Activated T-helper 2 cell treated with anti-CD3 and anti-CD28 coated beads, Interferon-gamma antibody, Interleukin-2, Interleukin-4, amounts not matched to agents 10 μg/mL and 5 μg/mL and 100 μg/mL, durations not matched to agents 14 hours and 24 hours and 36 hours (primary cell): Measurements from ENCODE around the gene KLHL5. TPM values are rescaled to one million over a fixed set of nuclear protein-coding genes. Genes with fewer than 3 reads are reported as not detected.

ENCODE experiments used
- DNase-seq: peaks from one replicate; pipeline ENCODE4 v3.0.0; 2021; ENCODE audit warnings: low spot score
- H3K27ac Mint-ChIP-seq: one replicate; pipeline ENCODE4 v1.8.0; 2021; ENCODE audit warnings: mixed read lengths
- H3K27me3 Mint-ChIP-seq: one replicate; pipeline ENCODE4 v1.8.0; 2021; ENCODE audit warnings: low read depth, mixed read lengths
- H3K36me3 Mint-ChIP-seq: one replicate; pipeline ENCODE4 v1.8.0; 2021; ENCODE audit warnings: low read depth, mixed read lengths
- H3K4me1 Mint-ChIP-seq: one replicate; pipeline ENCODE4 v1.8.0; 2021; ENCODE audit warnings: low read depth, mixed read lengths
- H3K4me3 Mint-ChIP-seq: one replicate; pipeline ENCODE4 v1.8.0; 2021; ENCODE audit warnings: low read depth, mild to moderate bottlenecking, moderate library complexity, mixed read lengths
- H3K9me3 Mint-ChIP-seq: one replicate; pipeline ENCODE4 v1.8.0; 2021; ENCODE audit warnings: mixed read lengths
- intact Hi-C: fragments of 100-400 bp; cut with micrococcal nuclease; formaldehyde crosslinking; loops from one replicate; pipeline ENCODE4 v1.15.1; 2023
- total RNA-seq: library from RNA; stranded (reverse); gene quantifications from 2 replicates; pipeline ENCODE4 v1.2.3, GENCODE V29; 2022

Gene KLHL5, protein sequence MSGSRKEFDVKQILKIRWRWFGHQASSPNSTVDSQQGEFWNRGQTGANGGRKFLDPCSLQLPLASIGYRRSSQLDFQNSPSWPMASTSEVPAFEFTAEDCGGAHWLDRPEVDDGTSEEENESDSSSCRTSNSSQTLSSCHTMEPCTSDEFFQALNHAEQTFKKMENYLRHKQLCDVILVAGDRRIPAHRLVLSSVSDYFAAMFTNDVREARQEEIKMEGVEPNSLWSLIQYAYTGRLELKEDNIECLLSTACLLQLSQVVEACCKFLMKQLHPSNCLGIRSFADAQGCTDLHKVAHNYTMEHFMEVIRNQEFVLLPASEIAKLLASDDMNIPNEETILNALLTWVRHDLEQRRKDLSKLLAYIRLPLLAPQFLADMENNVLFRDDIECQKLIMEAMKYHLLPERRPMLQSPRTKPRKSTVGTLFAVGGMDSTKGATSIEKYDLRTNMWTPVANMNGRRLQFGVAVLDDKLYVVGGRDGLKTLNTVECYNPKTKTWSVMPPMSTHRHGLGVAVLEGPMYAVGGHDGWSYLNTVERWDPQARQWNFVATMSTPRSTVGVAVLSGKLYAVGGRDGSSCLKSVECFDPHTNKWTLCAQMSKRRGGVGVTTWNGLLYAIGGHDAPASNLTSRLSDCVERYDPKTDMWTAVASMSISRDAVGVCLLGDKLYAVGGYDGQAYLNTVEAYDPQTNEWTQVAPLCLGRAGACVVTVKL
- total RNA-seq, result 30.1 and 32.2 TPM in 2 replicates

- H3K27ac Mint-ChIP-seq, result no peak within 1 kb of the TSS
- H3K4me1 Mint-ChIP-seq, result peaks cover 20% of the 10 kb centered on the region
- peaks cover 3% of the 10 kb centered on the region for H3K36me3 Mint-ChIP-seq
- no peak for DNase-seq
- H3K9me3 Mint-ChIP-seq, result no peaks in the 10 kb centered on the region
- intact Hi-C loops, result no loop called here
- no peak within 1 kb of the TSS for H3K4me3 Mint-ChIP-seq
- H3K27me3 Mint-ChIP-seq, result no peaks in the 10 kb centered on the region
Measured at GRCh38 chr4:39062094-39062769, at the start of gene KLHL5. Gene KLHL5 (plus strand): TSS chr4:39062232. CDS start chr4:39062653, 421 bp downstream.

DNA sequence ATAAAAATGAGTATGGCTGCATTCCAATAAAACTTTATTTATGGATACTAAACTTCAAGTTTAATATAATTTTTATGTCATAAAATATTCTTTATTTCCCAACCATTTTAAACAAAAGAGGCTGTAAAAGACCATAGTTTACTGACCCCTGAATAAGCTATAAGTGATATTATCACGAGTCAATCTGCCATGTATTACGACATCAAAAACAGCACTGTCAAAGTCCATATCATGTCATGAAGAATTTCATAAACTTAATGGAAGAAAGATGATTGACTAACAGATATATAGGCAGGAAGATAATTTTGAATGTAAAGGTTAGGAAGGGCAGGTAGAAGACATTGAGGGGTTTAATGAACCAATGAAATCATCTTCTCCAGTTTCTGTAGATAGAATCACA, 48.0 kb upstream of the KLHL5 start:
- H3K27ac Mint-ChIP-seq, result no peak overlapping the region
- no peak for DNase-seq
- H3K36me3 Mint-ChIP-seq, result peaks cover 73% of the 10 kb centered on the region
- H3K27me3 Mint-ChIP-seq, result no peaks in the 10 kb centered on the region
- peaks cover 14% of the 10 kb centered on the region for H3K4me1 Mint-ChIP-seq
- H3K9me3 Mint-ChIP-seq, result peaks cover 50% of the 10 kb centered on the region
- intact Hi-C loops, result no loop called here
- no peak overlapping the region for H3K4me3 Mint-ChIP-seq

DNA sequence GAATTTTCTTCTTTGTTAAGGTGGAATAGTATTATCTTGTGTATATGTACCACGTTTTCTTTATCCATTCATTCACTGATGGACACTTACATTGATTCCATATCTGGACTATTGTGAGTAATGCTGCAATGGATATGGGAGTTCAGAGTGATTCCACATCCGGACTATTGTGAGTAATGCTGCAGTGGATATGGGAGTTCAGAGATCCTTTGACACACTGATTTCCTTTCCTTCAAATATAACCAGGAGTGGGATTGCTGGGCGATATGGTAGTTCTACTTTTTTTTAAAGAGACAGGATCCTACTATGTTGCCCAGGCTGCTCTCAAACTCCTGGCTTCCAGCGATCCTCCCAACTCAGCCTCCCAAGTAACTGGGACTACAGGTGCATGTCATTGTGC, 41.9 kb upstream of the KLHL5 start:
- no peak for DNase-seq
- Mint-ChIP-seq H3K4me1 (peaks cover 8% of the 10 kb centered on the region), H3K9me3 (peaks cover 60% of the 10 kb centered on the region), H3K27ac (no peak overlapping the region), H3K4me3 (no peak overlapping the region), H3K36me3 (peaks cover 83% of the 10 kb centered on the region), H3K27me3 (no peaks in the 10 kb centered on the region)
- intact Hi-C loops, result no loop called here

DNA sequence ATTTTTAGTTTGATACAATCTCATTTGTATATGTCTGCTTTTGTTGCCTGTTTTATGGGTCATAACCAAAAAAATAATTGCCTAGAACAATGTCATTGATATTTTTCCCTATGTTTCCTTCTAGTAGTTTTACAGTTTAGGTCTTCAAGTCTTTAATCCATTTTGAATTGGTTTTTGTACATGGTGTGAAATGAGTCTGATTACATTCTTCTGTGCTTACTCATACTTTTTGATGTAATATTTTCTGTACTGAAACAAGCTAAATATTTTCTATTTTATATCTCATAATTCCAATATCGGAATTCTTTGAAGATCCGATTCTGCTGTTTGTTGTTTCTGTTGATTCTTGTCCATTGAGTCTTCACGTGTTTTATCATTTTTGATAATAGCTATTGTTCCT, 40.4 kb upstream of the KLHL5 start:
- H3K4me1 Mint-ChIP-seq, result peaks cover 12% of the 10 kb centered on the region
- peaks cover 47% of the 10 kb centered on the region for H3K9me3 Mint-ChIP-seq
- intact Hi-C loops, result no loop called here
- H3K4me3 Mint-ChIP-seq, result no peak overlapping the region
- H3K27me3 Mint-ChIP-seq, result no peaks in the 10 kb centered on the region
- DNase-seq, result no peak
- no peak overlapping the region for H3K27ac Mint-ChIP-seq
- peaks cover 77% of the 10 kb centered on the region for H3K36me3 Mint-ChIP-seq

- H3K27me3 Mint-ChIP-seq, result no peaks in the 10 kb centered on the region
- H3K4me3 Mint-ChIP-seq, result no peak overlapping the region
- H3K36me3 Mint-ChIP-seq, result peaks cover 75% of the 10 kb centered on the region
- intact Hi-C loops, result no loop called here
- no peak overlapping the region for H3K27ac Mint-ChIP-seq
- DNase-seq, result no peak
- peaks cover 44% of the 10 kb centered on the region for H3K9me3 Mint-ChIP-seq
- peaks cover 11% of the 10 kb centered on the region for H3K4me1 Mint-ChIP-seq
Measured at GRCh38 chr4:39022241-39022640, 39.8 kb upstream of the KLHL5 start.

- peaks cover 12% of the 10 kb centered on the region for H3K4me1 Mint-ChIP-seq
- peaks cover 68% of the 10 kb centered on the region for H3K36me3 Mint-ChIP-seq
- no peak for DNase-seq
- no peak overlapping the region for H3K27ac Mint-ChIP-seq
- peaks cover 36% of the 10 kb centered on the region for H3K9me3 Mint-ChIP-seq
- no peaks in the 10 kb centered on the region for H3K27me3 Mint-ChIP-seq
- intact Hi-C loops, result no loop called here
- H3K4me3 Mint-ChIP-seq, result no peak overlapping the region
Measured at GRCh38 chr4:39023059-39023458, 39.0 kb upstream of the KLHL5 start.

GRCh38 chr4:39024311-39024865, 37.6 kb upstream of the KLHL5 start:
- no peak overlapping the region for H3K4me3 Mint-ChIP-seq
- peaks cover 21% of the 10 kb centered on the region for H3K4me1 Mint-ChIP-seq
- no peak overlapping the region for H3K27ac Mint-ChIP-seq
- no peaks in the 10 kb centered on the region for H3K27me3 Mint-ChIP-seq
- DNase-seq, result no peak
- intact Hi-C loops, result no loop called here
- H3K36me3 Mint-ChIP-seq, result peaks cover 55% of the 10 kb centered on the region
- peaks cover 25% of the 10 kb centered on the region for H3K9me3 Mint-ChIP-seq

GRCh38 chr4:39025552-39026085, 36.4 kb upstream of the KLHL5 start:
- H3K4me3 Mint-ChIP-seq, result no peak overlapping the region
- peaks cover 47% of the 10 kb centered on the region for H3K36me3 Mint-ChIP-seq
- intact Hi-C loops, result no loop called here
- DNase-seq, result no peak
- H3K27ac Mint-ChIP-seq, result no peak overlapping the region
- H3K27me3 Mint-ChIP-seq, result no peaks in the 10 kb centered on the region
- peaks cover 26% of the 10 kb centered on the region for H3K4me1 Mint-ChIP-seq
- H3K9me3 Mint-ChIP-seq, result peaks cover 20% of the 10 kb centered on the region

- H3K4me1 Mint-ChIP-seq, result peaks cover 26% of the 10 kb centered on the region
- no peak for DNase-seq
- intact Hi-C loops, result no loop called here
- no peaks in the 10 kb centered on the region for H3K27me3 Mint-ChIP-seq
- no peak overlapping the region for H3K27ac Mint-ChIP-seq
- peaks cover 20% of the 10 kb centered on the region for H3K9me3 Mint-ChIP-seq
- no peak overlapping the region for H3K4me3 Mint-ChIP-seq
- H3K36me3 Mint-ChIP-seq, result peaks cover 43% of the 10 kb centered on the region
Measured at GRCh38 chr4:39026096-39026495, 35.9 kb upstream of the KLHL5 start.

- H3K9me3 Mint-ChIP-seq, result no peaks in the 10 kb centered on the region
- H3K4me1 Mint-ChIP-seq, result peaks cover 43% of the 10 kb centered on the region
Measured at GRCh38 chr4:39029752-39030694, 32.0 kb upstream of the KLHL5 start.

DNA sequence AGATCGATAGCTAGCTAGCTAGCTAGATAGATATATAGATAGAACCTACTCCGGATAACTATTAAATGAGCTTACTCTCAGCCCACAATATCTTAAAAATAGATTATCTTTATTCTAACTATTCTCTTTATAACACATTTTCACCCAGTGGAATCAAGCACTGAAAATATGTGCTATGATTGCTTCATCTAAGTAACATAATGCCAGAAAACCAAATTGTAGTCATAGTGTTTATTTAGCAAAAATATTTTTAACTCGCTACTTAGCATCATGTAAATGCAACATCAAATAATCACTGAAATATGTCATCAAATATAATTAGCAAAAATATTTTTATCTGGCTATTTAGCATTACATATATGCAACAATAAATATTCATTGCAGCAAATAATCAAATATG, 31.3 kb upstream of the KLHL5 start:
- Mint-ChIP-seq H3K27ac (peak overlapping the region; percentile 75), H3K27me3 (no peaks in the 10 kb centered on the region), H3K4me1 (peaks cover 44% of the 10 kb centered on the region), H3K9me3 (no peaks in the 10 kb centered on the region), H3K4me3 (peak overlapping the region; percentile 86), H3K36me3 (peaks cover 5% of the 10 kb centered on the region)
- intact Hi-C loops, result loop anchor here (5.0 to 10.0 kb wide), 4 partner anchors 93 to 896 kb away; no protein-coding TSS in a partner anchor
- DNase-seq, result no peak

More at GRCh38 chr4:39029752-39030694, 32.0 kb upstream of the KLHL5 start:
- Mint-ChIP-seq H3K27ac (peak overlapping the region; percentile 75), H3K4me3 (peak overlapping the region; percentile 86), H3K36me3 (peaks cover 12% of the 10 kb centered on the region), H3K27me3 (no peaks in the 10 kb centered on the region)
- DNase-seq, result no peak
- intact Hi-C loops, result loop anchor here (5.0 to 10.0 kb wide), 4 partner anchors 93 to 895 kb away; no protein-coding TSS in a partner anchor
